ENCODE results near the gene ADAMTS6.
"Not testable (repeated sequence)": the region's sequence is repeated elsewhere in the genome, so short reads cannot be mapped to it uniquely, and the experiment has no call there.

ADAMTS6 gene

GRCh38 chr5:65462139-65462705 lies 19.5 kb downstream of the ADAMTS6 start:
- no peak for DNase-seq

GRCh38 chr5:65461490-65461889 lies 20.2 kb downstream of the ADAMTS6 start:
- no peak for DNase-seq

GRCh38 chr5:65459995-65460394 lies 21.7 kb downstream of the ADAMTS6 start:
- no peak for DNase-seq

- no peak for DNase-seq
These were observed 26.7 kb downstream of the ADAMTS6 start for GRCh38 chr5:65455064-65455463.

GRCh38 chr5:65451436-65451835 lies 30.3 kb downstream of the ADAMTS6 start:
- no peak for DNase-seq

GRCh38 chr5:65446682-65447081 lies 35.0 kb downstream of the ADAMTS6 start:
- DNase-seq, result no peak

GRCh38 chr5:65441800-65442199 lies 39.9 kb downstream of the ADAMTS6 start:
- DNase-seq, result no peak

GRCh38 chr5:65440456-65440855 lies 41.3 kb downstream of the ADAMTS6 start:
- no peak for DNase-seq

GRCh38 chr5:65434122-65434521 lies 47.6 kb downstream of the ADAMTS6 start:
- no peak for DNase-seq

GRCh38 chr5:65426656-65427055 lies 55.1 kb downstream of the ADAMTS6 start:
- DNase-seq, result no peak

- no peak for DNase-seq
These were observed 58.1 kb downstream of the ADAMTS6 start for GRCh38 chr5:65423623-65424022.

GRCh38 chr5:65418661-65419060 lies 63.1 kb downstream of the ADAMTS6 start:
- DNase-seq, result no peak

GRCh38 chr5:65413822-65414221 lies 67.9 kb downstream of the ADAMTS6 start:
- DNase-seq, result no peak

- no peak for DNase-seq
These were observed 68.9 kb downstream of the ADAMTS6 start for GRCh38 chr5:65412842-65413241.

- DNase-seq, result no peak
These were observed 70.4 kb downstream of the ADAMTS6 start for GRCh38 chr5:65411356-65411755.

- DNase-seq, result no peak
These were observed 86.1 kb downstream of the ADAMTS6 start for GRCh38 chr5:65395526-65396155.

- no peak for DNase-seq
These were observed 87.6 kb downstream of the ADAMTS6 start for GRCh38 chr5:65394087-65394486.

GRCh38 chr5:65391591-65391990 lies 90.1 kb downstream of the ADAMTS6 start:
- no peak for DNase-seq

- DNase-seq, result no peak
These were observed 91.5 kb downstream of the ADAMTS6 start for GRCh38 chr5:65390208-65390607.

- no peak for DNase-seq
These were observed 97.9 kb downstream of the ADAMTS6 start for GRCh38 chr5:65383859-65384258.

GRCh38 chr5:65382582-65382981 lies 99.1 kb downstream of the ADAMTS6 start:
- DNase-seq, result no peak

GRCh38 chr5:65370505-65370904 lies 111.2 kb downstream of the ADAMTS6 start:
- not testable (repeated sequence) for DNase-seq

- no peak for DNase-seq
These were observed 115.1 kb downstream of the ADAMTS6 start for GRCh38 chr5:65366655-65367054.

- no peak for DNase-seq
These were observed 116.8 kb downstream of the ADAMTS6 start for GRCh38 chr5:65364907-65365306.

GRCh38 chr5:65363499-65363898 lies 118.2 kb downstream of the ADAMTS6 start:
- no peak for DNase-seq

Data from CD4-positive, alpha-beta T cell treated with Interleukin-1 beta for 1 hour (primary cell).